NCI-H187 (cell line): ENCODE data around the gene COX6B2.

Experiments used
- DNase-seq, 2 experiments: peaks; one replicate each; lab custom pipeline; 2025; lab: John Stamatoyannopoulos, UW

The COX6B2 gene

GRCh38 chr19:55312621-55313512 lies 41.7 kb downstream of the COX6B2 start:
- no peak for DNase-seq

DNA sequence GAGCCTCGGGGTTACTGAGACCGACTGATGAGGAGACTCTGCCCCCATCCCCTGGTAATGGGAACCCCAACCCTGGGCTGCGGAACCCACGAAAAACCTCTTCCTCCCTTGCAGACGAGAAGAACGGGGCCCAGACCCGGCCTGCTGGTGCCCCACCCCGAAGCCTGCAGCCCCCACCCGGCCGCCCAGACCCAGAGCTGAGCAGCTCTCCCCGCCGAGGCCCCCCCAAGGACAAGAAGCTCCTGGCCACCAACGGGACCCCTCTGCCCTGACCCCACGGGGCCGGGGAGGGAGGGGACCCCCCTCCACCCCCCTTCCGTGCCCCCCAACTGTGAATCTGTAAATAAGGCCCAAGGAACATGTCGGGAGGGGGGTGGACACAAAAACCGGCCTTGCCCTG lies 42.7 kb downstream of the COX6B2 start:
- DNase-seq, result no peak

GRCh38 chr19:55311397-55311796 lies 43.1 kb downstream of the COX6B2 start:
- DNase-seq, result no peak

DNA sequence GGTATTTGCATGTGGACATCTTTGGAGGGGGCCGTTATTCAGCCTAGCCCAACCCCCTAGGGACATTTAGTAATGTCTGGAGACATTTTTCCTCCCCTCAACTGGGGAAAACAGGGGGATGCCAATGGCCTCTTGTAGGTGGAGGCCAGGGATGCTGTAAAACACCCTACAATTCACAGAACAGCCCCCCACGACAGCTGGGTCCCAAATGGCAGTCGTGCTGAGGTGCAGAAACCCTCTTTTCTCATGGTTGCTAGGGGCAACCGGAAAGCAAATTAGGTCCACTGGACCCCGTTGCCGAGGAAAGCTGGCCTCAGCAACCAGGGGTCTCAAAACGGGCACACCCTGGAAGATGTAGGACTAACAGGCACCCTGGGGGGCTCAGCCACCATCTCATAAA lies 44.0 kb downstream of the COX6B2 start:
- no peak for DNase-seq

- DNase-seq, result no peak
Observed at GRCh38 chr19:55309448-55309847, 45.1 kb downstream of the COX6B2 start.

DNA sequence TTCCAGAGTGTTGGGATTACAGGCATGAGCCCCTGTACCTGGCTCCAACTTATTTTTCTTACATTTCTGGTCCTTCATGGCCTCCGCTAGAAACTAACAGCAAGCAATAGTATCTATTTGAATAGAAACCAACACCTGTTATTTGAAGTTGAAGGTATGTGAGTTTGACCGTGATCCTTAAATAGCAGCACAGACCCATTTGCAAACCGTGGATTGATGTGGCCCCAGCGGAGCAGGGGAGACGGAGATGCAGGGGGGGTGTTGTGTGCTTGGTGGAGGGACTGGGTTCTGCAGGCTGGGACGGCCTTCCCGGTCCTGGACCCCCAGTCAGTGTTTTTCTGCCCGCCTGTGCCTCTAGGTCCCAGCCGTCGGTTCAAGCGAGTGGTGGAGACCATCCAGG lies 46.2 kb downstream of the COX6B2 start:
- no peak for DNase-seq

- DNase-seq, result no peak
Observed at GRCh38 chr19:55306712-55307111, 47.8 kb downstream of the COX6B2 start.

DNA sequence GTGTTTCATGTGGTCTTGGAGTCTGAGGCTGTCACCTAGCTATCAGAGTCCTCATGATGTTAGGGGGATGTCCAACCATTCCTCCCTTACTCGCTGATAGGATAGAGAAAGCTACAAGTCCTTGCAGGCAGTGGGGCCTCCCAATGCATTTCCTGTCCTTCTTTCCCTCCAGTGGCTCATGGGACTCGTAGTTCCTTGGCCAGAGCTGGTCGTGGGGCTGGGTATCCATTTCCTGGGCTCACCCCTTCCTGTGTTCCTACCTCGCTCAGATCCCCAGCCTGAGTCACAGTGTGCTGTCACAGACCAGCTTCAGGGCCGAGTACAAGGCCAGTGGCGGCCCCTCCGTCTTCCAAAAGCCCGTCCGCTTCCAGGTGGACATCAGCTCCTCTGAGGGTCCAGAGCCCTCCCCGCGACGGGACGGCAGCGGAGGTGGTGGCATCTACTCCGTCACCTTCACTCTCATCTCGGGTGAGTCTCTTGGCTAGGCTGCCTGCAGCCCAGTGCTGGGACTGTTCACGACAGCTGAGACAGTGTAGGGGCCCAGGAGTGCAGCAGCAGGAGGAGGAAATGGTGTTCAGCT lies 48.4 kb downstream of the COX6B2 start:
- no peak for DNase-seq

DNA sequence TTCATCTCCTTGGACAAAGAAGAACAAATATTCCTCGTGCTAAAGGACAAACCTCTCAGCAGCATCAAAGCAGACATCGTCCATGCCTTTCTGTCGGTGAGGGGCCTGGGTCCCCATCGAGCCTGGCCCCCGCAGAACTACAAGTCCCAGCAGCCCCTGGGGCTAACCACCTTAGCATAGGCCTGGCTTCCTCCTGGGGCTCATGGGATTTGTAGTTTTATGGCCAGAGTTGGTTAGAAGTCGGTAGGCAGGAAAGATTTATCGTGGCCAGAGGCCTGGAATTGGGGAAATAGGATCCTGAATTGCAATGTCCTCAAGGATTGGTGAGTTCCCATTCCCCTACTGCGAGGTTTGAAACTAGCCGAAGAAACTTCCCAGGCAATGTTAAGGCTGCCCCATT lies 49.0 kb downstream of the COX6B2 start:
- DNase-seq, result no peak

DNA sequence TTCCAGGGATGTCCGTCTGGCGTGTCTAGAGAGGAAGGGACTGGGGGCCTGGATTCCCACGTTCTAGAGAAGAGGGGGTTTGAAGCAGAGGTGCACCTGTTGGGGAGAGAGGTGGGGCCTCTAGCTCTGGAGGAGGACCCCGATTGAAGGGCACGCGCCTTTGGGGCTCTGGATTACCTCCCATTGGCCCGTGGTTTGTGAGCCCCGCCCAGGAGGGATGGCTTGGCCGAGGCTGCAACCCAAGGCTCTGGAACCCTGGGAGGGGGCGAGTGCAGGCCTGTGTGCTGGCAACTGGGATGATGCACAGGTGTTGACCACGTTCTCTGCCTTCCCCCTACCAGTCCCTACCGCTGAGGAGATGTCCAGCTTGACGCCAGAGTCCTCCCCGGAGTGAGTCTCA lies 49.5 kb downstream of the COX6B2 start:
- no peak for DNase-seq

GRCh38 chr19:55304279-55304978 lies 50.1 kb downstream of the COX6B2 start:
- peak; percentile 13 to 47 for DNase-seq

DNA sequence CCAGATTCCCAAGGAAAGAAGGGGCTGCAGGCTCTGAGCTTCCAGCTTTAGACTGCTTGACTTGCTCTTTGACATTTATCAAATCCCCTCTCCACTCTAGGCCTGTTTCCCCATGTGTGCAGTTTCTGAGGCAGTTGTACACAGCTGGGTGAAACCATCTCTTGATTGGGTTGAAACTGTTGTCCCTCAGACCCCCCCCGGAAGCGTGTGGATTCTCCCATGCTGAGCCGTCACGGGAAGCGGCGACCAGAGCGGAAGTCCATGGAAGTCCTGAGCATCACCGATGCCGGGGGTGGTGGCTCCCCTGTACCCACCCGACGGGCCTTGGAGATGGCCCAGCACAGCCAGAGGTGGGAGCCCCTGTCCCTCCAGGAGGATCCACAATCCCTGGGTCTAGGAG lies 51.0 kb downstream of the COX6B2 start:
- DNase-seq, result no peak

- DNase-seq, result no peak
Observed at GRCh38 chr19:55302318-55302703, 52.2 kb downstream of the COX6B2 start.

- DNase-seq, result peak; percentile 58 to 81
Observed at GRCh38 chr19:55301459-55302317, 52.8 kb downstream of the COX6B2 start.

DNA sequence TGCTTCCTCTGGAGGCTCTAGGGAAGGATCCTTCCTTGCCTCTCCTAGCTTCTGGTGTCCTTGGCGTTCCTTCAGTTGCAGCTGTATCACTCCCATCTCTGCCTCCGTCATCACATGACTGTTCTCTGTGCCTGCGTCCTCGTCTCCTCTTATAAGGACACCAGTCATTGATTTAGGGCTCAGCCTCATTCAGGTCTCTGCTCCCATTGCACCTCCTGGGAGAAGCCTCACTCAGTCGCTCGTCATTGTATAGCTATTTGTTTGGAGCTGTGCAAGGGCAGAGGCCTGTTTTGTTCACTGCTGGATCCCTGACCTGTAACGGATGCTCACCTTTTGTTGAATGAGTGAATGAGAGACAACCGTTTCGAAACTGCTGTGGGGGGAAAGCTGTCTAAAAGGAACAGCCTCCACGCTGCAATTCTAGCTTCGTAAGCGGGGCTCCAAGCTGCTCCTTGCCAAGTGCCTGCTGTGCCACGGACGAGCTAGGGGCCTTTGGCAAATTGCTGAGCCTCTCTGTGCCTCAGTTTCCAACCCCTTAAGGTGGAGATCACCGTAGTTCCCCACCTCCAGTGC lies 53.5 kb downstream of the COX6B2 start:
- no peak for DNase-seq

DNA sequence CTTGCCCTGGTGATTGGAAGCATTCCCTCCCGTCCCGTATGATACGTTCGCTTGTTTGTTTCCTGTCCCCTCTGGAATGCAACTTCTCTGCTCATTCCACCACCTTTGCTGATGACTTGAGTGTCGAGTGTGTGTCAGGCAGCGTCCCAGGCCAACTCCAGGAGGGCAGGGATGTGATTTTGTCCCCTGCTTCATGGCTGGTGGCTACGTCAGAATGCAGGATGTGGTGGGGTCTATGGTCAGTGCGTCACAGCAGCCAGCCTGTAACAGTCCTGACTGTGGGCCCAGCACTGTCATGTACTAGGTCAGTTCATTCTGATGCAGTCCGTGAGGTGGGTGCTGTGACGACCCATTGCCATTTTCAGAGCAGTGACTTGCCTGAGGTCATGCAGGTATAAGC lies 54.5 kb downstream of the COX6B2 start:
- no peak for DNase-seq
